MM.1S (cell line): Measurements from ENCODE around the gene CYP4F3.

ENCODE experiments used
- DNase-seq: peaks from one replicate; pipeline ENCODE4 v3.0.0-alpha.2; 2015
- H2AFZ ChIP-seq: fragments of 300-600 bp; sonication (generic); 2 replicates; pipeline ENCODE4 v1.6.0; 2016; ENCODE audit warnings: antibody characterized with exemption, low read length
- H3F3A ChIP-seq: fragments of 300-600 bp; sonication (generic); 2 replicates; pipeline ENCODE4 v1.6.1; 2016; ENCODE audit warnings: mild to moderate bottlenecking, antibody characterized with exemption, low read length, moderate library complexity, mixed read lengths; ENCODE audit not compliant: insufficient read depth
- H3K27ac ChIP-seq: fragments of 300-600 bp; sonication (generic); 2 replicates; pipeline ENCODE4 v1.5.1; 2016; ENCODE audit warnings: mild to moderate bottlenecking, low read length
- H3K27me3 ChIP-seq: fragments of 300-600 bp; sonication (generic); replicated peaks from 2 replicates; pipeline ENCODE4 v1.6.0; 2016; ENCODE audit warnings: low read length; ENCODE audit not compliant: insufficient read depth
- H3K36me3 ChIP-seq: fragments of 300-600 bp; sonication (generic); replicated peaks from 2 replicates; pipeline ENCODE4 v1.6.1; 2016; ENCODE audit warnings: mild to moderate bottlenecking, low read length, mixed read lengths; ENCODE audit not compliant: insufficient read depth
- H3K4me1 ChIP-seq: fragments of 300-600 bp; sonication (generic); 2 replicates; pipeline ENCODE4 v1.6.1; 2016; ENCODE audit warnings: low read length, mixed read lengths
- H3K4me2 ChIP-seq: fragments of 300-600 bp; sonication (generic); 2 replicates; pipeline ENCODE4 v1.6.0; 2016; ENCODE audit warnings: low read depth, low read length
- H3K4me3 ChIP-seq: fragments of 300-600 bp; sonication (generic); 2 replicates; pipeline ENCODE4 v1.5.1; 2016; ENCODE audit warnings: low read length, mixed read lengths
- H3K79me2 ChIP-seq: fragments of 300-600 bp; sonication (generic); 2 replicates; pipeline ENCODE4 v1.6.1; 2016; ENCODE audit warnings: mixed run types, low read length, mixed read lengths
- H3K9ac ChIP-seq: fragments of 300-600 bp; sonication (generic); 2 replicates; pipeline ENCODE4 v1.6.1; 2016; ENCODE audit warnings: low read length, mixed read lengths
- H3K9me2 ChIP-seq: fragments of 300-600 bp; sonication (generic); replicated peaks from 2 replicates; pipeline ENCODE4 v1.6.1; 2016; ENCODE audit warnings: mild to moderate bottlenecking, low read length, mixed read lengths; ENCODE audit not compliant: insufficient read depth
- H3K9me3 ChIP-seq: fragments of 300-600 bp; sonication (generic); replicated peaks from 2 replicates; pipeline ENCODE4 v1.6.1; 2016; ENCODE audit warnings: mild to moderate bottlenecking, low read length, mixed read lengths; ENCODE audit not compliant: insufficient read depth
- H4K20me1 ChIP-seq: fragments of 300-600 bp; sonication (generic); 2 replicates; pipeline ENCODE4 v1.6.1; 2016; ENCODE audit warnings: mild to moderate bottlenecking, low read length, moderate library complexity, mixed read lengths; ENCODE audit not compliant: insufficient read depth
- EZH2 ChIP-seq: fragments of 300-600 bp; sonication (generic); optimal IDR thresholded peaks from 2 replicates; pipeline ENCODE3; 2017; ENCODE audit warnings: low read depth, mild to moderate bottlenecking, antibody characterized with exemption, low read length, mixed read lengths
- EZH2phosphoT487 ChIP-seq: fragments of 300-600 bp; sonication (generic); IDR thresholded peaks from 2 replicates; pipeline ENCODE4 v1.6.1; 2018; ENCODE audit warnings: antibody characterized with exemption, low read length
- TF ChIP-seq, protein P1 (sequence below): fragments of 300-600 bp; sonication (generic); IDR thresholded peaks from 2 replicates; pipeline ENCODE4 v1.5.1; 2016; ENCODE audit warnings: antibody characterized with exemption, low read length, mixed read lengths

CYP4F3 gene

DNA sequence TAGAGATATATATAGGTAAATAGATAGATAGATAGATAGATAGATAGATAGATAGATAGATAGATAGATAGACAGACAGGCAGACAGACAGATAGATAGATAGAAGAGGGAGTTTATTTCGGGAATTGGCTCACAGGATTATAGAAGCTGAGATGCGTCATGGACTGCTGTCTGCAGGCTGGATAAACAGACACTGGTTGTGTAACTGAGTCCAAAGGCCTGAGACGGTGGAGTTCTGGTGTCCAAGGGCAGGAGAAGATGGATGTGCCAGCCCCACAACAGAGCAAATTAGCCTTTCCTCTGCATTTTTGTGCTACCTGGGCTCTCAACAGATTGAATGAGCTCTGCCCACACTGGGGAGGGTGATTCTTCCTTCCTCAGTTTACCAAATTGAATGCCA is 2.7 kb downstream of the CYP4F3 start:
- H3K4me3 ChIP-seq, result no peak overlapping the region
- H3K27ac ChIP-seq, result no peak overlapping the region
- no peaks in the 10 kb centered on the region for H3K79me2 ChIP-seq
- H3K9ac ChIP-seq, result no peak overlapping the region
- H3K4me1 ChIP-seq, result no peaks in the 10 kb centered on the region
- no peaks in the 10 kb centered on the region for H3F3A ChIP-seq
- DNase-seq, result no peak
- H3K27me3 ChIP-seq, result peaks cover 56% of the 10 kb centered on the region
- no peaks in the 10 kb centered on the region for H4K20me1 ChIP-seq
- no peaks in the 10 kb centered on the region for H3K9me2 ChIP-seq
- H3K36me3 ChIP-seq, result no peaks in the 10 kb centered on the region
- no peaks in the 10 kb centered on the region for H3K9me3 ChIP-seq
- no peak for TF ChIP-seq EZH2phosphoT487
- TF ChIP-seq, protein P1, sequence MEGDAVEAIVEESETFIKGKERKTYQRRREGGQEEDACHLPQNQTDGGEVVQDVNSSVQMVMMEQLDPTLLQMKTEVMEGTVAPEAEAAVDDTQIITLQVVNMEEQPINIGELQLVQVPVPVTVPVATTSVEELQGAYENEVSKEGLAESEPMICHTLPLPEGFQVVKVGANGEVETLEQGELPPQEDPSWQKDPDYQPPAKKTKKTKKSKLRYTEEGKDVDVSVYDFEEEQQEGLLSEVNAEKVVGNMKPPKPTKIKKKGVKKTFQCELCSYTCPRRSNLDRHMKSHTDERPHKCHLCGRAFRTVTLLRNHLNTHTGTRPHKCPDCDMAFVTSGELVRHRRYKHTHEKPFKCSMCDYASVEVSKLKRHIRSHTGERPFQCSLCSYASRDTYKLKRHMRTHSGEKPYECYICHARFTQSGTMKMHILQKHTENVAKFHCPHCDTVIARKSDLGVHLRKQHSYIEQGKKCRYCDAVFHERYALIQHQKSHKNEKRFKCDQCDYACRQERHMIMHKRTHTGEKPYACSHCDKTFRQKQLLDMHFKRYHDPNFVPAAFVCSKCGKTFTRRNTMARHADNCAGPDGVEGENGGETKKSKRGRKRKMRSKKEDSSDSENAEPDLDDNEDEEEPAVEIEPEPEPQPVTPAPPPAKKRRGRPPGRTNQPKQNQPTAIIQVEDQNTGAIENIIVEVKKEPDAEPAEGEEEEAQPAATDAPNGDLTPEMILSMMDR, result no peak
- TF ChIP-seq EZH2, result no peak
- no peak overlapping the region for H3K4me2 ChIP-seq
- H2AFZ ChIP-seq, result no peak overlapping the region

DNA sequence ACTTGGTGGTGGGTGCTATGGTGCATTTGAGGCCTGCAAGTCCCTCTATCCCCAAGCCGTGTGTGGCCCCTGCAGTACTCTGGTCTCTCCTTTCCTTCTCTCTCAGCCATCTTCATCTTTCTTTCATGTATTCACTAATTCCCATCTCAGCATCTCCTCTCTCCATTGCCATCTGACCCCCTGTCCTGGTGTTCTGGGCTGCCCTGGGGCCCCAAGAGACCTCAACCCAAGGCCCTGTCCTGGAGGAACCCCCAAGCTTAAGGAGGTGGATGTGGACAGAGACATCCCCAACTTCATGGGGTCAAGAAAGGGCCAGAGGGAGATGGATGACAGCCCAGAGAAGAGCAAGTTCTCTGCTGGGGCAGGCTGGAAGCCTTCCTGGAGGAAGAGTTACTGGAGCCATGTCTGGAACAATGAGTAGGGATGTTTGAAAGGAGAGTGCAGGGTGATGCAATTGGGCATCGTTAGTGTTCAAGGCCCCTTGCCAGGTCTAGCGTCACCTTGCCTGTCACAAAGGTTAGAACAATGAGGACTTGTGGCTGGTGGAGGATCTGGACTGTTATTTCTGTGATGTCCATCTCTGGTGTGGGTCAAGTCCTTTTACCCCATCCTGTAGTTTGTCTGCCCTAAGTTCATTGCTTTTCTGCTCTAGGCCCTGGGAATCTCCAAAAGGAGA is 3.5 kb downstream of the CYP4F3 start:
- no peaks in the 10 kb centered on the region for H3K4me1 ChIP-seq
- H3K27ac ChIP-seq, result no peak overlapping the region
- no peaks in the 10 kb centered on the region for H3K79me2 ChIP-seq
- TF ChIP-seq EZH2phosphoT487 (no peak), EZH2 (no peak)
- TF ChIP-seq, protein P1, result no peak
- H3K9me2 ChIP-seq, result no peaks in the 10 kb centered on the region
- H3K27me3 ChIP-seq, result peaks cover 59% of the 10 kb centered on the region
- H3K9me3 ChIP-seq, result no peaks in the 10 kb centered on the region
- H3K4me2 ChIP-seq, result no peak overlapping the region
- no peak overlapping the region for H3K4me3 ChIP-seq
- no peaks in the 10 kb centered on the region for H4K20me1 ChIP-seq
- DNase-seq, result no peak
- no peaks in the 10 kb centered on the region for H3F3A ChIP-seq
- no peak overlapping the region for H2AFZ ChIP-seq
- no peak overlapping the region for H3K9ac ChIP-seq
- no peaks in the 10 kb centered on the region for H3K36me3 ChIP-seq

DNA sequence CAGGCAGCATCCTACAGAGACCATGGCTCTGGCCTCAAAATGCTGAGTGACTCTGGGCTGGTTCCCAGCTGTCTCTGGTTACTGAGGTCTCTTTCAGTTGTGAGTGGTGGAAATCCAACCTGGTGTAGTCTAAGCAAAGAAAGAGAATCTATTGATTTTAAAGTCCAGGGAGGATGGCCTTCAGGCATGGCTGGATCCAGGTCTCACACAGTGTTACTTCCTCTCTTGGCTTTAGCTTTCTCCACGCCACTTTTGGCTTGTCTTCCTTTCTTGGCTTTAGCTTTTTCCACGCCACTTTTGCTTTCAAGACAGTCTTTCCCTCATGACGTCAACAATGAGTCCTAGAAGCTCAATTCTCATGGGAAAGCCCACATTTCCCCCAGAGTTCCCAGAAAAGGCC is 4.1 kb downstream of the CYP4F3 start:
- no peaks in the 10 kb centered on the region for H3K79me2 ChIP-seq
- peaks cover 53% of the 10 kb centered on the region for H3K27me3 ChIP-seq
- H2AFZ ChIP-seq, result no peak overlapping the region
- no peaks in the 10 kb centered on the region for H3K9me3 ChIP-seq
- no peak for DNase-seq
- no peak overlapping the region for H3K27ac ChIP-seq
- no peak overlapping the region for H3K4me2 ChIP-seq
- H3K4me3 ChIP-seq, result no peak overlapping the region
- no peaks in the 10 kb centered on the region for H3F3A ChIP-seq
- TF ChIP-seq, protein P1, result no peak
- TF ChIP-seq EZH2phosphoT487, result no peak
- no peak for TF ChIP-seq EZH2
- H3K36me3 ChIP-seq, result no peaks in the 10 kb centered on the region
- H3K9me2 ChIP-seq, result no peaks in the 10 kb centered on the region
- H4K20me1 ChIP-seq, result no peaks in the 10 kb centered on the region
- H3K4me1 ChIP-seq, result no peaks in the 10 kb centered on the region
- H3K9ac ChIP-seq, result no peak overlapping the region
